GM21786 (cell line): ENCODE data around the gene C10orf120.

Experiments
- ATAC-seq: cut with Tn5 transposase; IDR thresholded peaks from one replicate; pipeline ENCODE4 v1.9.1; 2021; ENCODE audit not compliant: unreplicated experiment

C10orf120 gene

GRCh38 chr10:122662231-122662630, 37.4 kb downstream of the C10orf120 start:
- no peak for ATAC-seq

DNA sequence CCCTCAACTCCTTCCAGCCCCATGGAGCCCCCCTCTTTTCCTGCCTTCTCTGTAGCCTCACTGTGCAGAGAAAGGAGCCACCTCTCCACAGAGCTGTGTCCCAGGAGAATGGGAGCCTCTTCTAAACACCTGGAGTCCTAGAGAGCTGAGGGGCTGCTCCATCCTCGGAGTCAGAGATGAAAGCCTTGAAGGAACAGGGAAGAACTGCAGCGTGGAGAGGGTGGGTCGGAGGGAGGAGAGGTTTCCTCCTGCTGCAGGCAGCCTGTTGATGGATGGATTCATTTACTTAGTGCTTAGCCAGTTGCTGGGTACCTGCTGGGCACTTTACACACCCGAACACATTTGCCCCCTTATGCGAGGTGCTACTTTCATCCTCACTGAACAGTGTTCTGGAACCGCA, 39.0 kb downstream of the C10orf120 start:
- ATAC-seq: no peak

- no peak for ATAC-seq
Measured at GRCh38 chr10:122659651-122660050, 40.0 kb downstream of the C10orf120 start.

- ATAC-seq: no peak
Measured at GRCh38 chr10:122659126-122659525, 40.5 kb downstream of the C10orf120 start.

DNA sequence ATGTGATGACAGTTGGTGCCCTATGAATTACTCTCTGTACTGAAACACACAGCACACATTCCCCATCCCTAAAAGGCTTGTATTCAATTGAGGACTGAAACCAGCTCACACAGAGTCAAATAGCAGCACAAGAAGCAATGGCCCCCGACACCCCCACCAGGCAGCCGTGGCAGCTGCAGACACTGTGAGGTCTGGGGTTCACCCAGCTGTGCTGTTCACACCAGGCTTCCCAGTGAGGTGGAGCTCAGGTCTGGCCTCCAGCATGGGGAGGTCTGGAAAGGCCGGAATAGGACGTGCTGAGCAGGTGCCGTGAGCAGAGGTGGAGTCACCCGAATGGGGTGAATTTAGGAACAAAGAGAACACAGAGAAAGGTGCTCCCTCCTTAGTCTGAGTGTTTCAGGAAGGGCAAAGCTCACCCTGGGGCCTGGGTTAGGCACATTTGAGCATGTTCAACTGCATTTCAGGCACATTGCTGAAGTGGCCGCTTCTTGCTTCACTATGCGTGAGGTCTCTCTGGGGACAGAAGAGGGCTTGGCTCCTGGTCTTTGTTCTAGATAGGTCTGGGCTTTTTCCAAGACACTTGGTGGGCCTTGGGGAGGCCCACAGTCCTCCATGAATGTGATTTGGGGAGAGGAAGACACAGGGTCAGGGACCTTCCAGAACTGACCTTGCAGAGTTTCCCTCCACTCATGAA, 41.1 kb downstream of the C10orf120 start:
- no peak for ATAC-seq

GRCh38 chr10:122657729-122658128, 41.9 kb downstream of the C10orf120 start:
- no peak for ATAC-seq

DNA sequence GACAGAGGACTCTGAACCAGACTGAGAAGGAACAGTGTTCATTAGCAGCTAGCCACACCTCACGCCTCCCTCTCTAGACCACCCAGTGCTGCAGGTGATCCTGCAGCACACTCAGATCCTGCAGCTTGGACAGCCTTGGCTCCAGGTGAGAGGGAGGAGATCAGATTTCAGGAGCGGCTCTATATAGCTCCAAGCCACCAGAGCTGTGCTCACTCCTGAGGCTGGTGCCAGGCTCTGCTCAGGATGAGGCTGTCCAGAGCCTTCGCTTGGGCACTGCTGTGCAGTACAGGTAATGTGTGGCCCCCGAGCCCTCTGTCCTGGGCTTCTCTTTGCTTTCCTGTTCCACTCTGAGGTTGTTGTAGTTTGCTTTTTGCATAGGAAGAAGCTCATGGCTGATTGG, 42.4 kb downstream of the C10orf120 start:
- no peak for ATAC-seq

DNA sequence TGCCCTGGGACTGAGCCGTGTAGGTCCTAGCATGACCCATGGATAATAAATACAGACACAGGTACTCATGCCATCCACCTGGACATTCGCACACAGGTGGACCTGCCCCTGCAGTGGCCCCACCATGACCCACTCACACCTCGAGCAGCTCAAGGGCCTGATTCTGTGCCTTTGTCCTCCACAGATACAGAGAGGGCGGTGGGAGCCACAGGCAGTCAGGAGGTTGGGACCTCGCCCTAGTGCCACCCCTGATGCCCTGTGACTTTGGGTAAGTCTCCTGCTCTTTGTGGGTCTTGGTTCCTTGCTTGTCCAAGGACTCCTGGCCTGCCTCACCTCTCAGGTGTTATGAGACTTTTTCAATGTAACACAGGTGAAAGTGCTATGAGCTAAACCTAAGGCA, 42.9 kb downstream of the C10orf120 start:
- no peak for ATAC-seq

- no peak for ATAC-seq
Measured at GRCh38 chr10:122656308-122656705, 43.3 kb downstream of the C10orf120 start.

DNA sequence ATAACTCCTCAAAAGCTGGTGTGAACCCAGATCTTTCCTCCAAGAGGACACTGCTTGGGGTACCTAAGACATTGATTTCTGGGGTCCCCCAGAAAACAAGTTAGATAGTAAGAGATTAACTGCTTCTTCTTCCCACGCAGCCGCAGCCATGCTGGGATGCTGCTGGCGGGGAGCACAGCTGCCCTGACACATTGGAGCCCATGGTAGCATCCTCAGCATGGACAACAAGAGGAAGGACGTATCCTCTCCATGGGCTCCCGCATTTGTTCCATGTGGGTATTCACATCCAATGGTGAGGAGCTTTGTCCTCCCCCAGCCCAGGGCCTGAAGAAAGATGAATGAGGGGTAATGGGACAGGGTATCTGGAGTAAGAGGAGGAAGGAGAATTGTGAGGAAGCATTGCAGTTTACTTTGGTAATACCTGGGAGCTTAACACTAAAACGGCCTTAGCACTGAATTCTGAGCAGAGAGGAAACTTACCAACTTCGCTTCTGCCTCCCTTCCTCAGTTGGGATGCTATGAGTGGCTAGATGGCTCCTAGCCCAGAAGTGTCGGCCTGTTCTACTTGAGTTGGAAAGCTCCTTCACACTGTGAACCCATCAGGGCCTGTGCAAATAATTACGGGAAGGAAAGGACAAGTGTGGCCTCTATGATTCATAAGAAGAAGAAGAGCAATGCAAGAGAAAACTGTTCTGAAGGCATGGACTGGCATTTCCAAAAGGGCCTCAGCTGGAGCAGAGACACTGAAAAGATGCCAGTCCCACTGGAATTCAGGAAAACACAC, 43.9 kb downstream of the C10orf120 start:
- ATAC-seq: no peak

DNA sequence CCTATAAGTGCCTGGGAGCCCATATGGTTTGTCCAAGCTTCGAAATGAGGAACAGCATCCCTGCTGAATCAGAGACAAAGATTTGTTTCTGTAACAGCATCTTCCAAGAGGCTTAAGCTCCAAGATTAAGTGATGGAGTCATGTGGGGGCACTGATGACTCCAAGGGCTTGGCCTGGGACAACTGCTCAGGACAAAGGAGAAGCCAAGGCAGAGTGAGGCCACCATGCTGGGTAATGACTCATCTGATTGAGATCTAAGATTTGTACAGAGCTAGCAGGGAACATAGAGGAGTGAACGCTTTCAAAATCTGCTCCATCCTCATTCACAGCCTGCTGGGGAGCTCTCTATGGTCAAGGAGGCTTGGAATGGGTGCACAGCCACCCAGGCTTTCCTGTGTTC, 49.3 kb downstream of the C10orf120 start:
- ATAC-seq: no peak

DNA sequence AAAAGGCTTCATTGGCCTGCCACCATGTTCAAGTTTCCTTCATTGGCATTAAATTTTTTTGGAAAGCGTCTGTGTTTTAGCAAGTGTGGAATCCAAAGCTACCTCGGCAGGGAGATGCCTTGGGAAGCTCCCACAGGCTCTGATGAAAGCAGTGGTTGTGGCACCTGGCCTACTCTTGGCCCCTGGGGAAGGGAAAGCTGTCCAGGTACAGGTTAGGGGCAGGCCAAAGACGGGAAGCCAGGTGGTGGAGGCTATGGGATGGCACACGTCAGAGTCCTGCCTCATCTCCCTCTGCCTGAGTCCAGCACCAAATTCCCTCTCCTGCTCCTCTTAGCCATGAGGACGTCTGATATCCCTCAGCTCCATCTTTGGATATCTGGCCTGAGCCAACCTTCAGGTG, 49.7 kb downstream of the C10orf120 start:
- ATAC-seq: no peak

- peak; percentile 61 for ATAC-seq
Measured at GRCh38 chr10:122648599-122649428, 50.8 kb downstream of the C10orf120 start.
